PC-9 (cell line): Measurements from ENCODE around the gene TMEM205.
"Not testable (repeated sequence)": the region's sequence is repeated elsewhere in the genome, so short reads cannot be mapped to it uniquely, and the experiment has no call there.

ENCODE experiments used
- CTCF ChIP-seq: fragments of 200-600 bp; sonication (generic); conservative IDR thresholded peaks from 2 replicates; pipeline ENCODE4 v1.6.1; 2017; ENCODE audit warnings: mixed run types, antibody characterized with exemption, mild to moderate bottlenecking, moderate library complexity
- EZH2 ChIP-seq: fragments of 200-600 bp; sonication (generic); IDR thresholded peaks from 2 replicates; pipeline ENCODE4 v1.8.0; 2017; ENCODE audit warnings: antibody characterized with exemption, low read depth

- not testable (repeated sequence) for TF ChIP-seq CTCF, EZH2
Observed at GRCh38 chr19:11333838-11334237, 12.2 kb downstream of the TMEM205 start.
